Sigmoid colon (tissue), 4 donors: ENCODE results near the gene PLCL1.

Experiments
- EP300 ChIP-seq, 4 donors: sonication (generic); formaldehyde crosslinking; IDR thresholded peaks; one replicate each; pipeline ENCODE4 v1.6.1; 2017; ENCODE audit warnings: antibody characterized with exemption in 4 of 4
- TF ChIP-seq, protein P1 (sequence below), 4 experiments: fragments of 450-650 bp in 3 of 4; fragments of 200-600 bp in 1 of 4; IDR thresholded peaks; one replicate each; pipeline ENCODE4 v1.5.1; 2016 to 2019; ENCODE audit warnings: antibody characterized with exemption in 4 of 4, mild to moderate bottlenecking in 3 of 4, moderate library complexity in 2 of 4

DNA sequence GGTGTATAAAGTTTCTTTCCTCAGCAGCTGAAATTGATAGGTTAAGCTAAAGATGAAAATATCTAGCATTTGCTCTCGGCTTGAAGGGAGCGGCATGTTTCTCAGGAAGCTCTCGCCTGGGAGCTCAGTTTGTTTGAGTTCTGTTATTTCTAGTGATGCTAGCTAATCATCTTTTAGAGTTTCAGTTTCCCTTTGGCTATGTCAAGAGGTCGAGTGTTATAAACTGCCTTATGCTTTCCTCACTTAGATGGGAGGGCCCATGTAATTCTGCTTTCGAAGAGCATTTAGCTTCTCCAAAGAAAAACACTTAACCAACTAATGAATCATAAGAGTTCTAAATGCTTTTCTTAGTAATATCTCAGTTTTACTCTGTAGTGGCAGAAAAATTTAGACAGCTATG, 33.6 kb downstream of the PLCL1 start:
- no peak for TF ChIP-seq EP300 (IDR thresholded peaks at IDR 0.05)
- TF ChIP-seq, protein P1, sequence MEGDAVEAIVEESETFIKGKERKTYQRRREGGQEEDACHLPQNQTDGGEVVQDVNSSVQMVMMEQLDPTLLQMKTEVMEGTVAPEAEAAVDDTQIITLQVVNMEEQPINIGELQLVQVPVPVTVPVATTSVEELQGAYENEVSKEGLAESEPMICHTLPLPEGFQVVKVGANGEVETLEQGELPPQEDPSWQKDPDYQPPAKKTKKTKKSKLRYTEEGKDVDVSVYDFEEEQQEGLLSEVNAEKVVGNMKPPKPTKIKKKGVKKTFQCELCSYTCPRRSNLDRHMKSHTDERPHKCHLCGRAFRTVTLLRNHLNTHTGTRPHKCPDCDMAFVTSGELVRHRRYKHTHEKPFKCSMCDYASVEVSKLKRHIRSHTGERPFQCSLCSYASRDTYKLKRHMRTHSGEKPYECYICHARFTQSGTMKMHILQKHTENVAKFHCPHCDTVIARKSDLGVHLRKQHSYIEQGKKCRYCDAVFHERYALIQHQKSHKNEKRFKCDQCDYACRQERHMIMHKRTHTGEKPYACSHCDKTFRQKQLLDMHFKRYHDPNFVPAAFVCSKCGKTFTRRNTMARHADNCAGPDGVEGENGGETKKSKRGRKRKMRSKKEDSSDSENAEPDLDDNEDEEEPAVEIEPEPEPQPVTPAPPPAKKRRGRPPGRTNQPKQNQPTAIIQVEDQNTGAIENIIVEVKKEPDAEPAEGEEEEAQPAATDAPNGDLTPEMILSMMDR (IDR thresholded peaks at IDR 0.05): no peak
